T follicular helper cell (primary cell): Measurements from ENCODE around the gene ITPRIPL1.

ENCODE experiments used
- DNase-seq: peaks from one replicate; pipeline ENCODE4 v3.0.0-alpha.2; 2020; ENCODE audit warnings: low read depth

Gene ITPRIPL1

GRCh38 chr2:96323849-96324248 is 1.3 kb upstream of the ITPRIPL1 start:
- no peak for DNase-seq

- DNase-seq = no peak
Measured at GRCh38 chr2:96324721-96325040, 436 bp upstream of the ITPRIPL1 start.

DNA sequence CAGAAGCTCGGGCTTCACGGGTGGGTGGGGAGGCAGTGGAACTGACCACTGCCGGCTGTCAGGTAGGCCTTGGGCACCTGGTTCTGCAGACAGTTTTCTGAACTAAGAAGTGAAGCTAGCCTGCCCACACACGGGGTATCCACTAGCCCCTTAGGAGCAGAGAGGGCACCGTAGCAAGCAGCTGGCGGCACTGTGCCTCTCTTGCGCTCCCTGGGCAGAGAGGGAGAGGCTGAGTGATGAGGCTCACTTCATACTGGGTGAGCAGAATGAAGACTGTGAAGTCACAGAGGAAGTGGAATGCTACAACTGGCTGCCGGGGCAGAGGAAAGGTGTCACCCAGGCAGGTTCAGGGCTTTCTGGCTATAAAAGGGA is 753 bp downstream of the ITPRIPL1 start:
- peak; percentile 16 for DNase-seq

DNA sequence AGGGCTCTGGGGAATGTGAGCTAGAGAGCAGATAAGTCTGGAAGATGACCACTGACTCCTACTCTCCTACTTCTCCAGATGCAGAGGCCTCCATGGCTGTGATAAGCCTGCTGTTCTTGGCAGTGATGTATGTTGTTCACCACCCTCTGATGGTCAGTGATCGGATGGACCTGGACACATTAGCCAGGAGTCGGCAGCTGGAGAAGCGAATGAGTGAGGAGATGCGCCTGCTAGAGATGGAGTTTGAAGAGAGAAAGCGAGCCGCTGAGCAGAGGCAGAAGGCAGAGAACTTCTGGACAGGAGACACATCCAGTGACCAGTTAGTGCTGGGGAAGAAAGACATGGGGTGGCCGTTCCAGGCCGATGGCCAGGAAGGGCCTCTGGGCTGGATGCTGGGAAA is 1.4 kb downstream of the ITPRIPL1 start:
- DNase-seq = no peak

DNA sequence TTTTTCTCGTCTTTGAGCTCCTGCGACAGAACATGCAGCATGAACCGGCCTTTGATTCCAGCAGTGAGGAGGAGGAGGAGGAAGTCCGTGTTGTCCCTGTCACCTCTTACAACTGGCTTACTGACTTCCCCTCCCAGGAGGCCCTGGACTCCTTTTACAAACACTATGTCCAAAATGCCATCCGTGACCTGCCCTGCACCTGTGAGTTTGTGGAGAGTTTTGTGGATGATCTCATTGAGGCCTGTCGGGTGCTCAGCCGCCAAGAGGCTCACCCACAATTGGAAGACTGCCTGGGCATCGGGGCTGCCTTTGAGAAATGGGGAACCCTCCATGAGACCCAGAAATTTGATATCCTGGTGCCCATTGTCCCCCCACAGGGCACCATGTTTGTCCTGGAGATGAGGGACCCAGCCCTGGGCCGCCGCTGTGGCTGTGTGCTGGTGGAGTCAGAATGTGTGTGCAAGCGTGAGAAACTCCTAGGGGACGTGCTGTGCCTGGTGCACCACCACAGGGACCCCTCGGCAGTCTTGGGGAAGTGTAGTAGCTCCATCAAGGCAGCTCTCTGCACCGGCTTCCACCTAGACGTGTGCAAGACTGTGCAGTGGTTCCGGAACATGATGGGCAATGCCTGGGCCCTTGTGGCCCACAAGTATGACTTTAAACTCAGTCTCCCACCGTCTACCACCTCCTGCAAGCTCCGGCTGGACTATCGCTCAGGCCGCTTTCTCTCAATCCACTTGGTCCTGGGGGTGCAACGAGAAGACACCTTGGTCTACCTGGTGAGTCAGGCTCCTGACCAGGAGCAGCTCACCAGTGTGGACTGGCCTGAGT is 2.1 kb downstream of the ITPRIPL1 start:
- DNase-seq = no peak

DNA sequence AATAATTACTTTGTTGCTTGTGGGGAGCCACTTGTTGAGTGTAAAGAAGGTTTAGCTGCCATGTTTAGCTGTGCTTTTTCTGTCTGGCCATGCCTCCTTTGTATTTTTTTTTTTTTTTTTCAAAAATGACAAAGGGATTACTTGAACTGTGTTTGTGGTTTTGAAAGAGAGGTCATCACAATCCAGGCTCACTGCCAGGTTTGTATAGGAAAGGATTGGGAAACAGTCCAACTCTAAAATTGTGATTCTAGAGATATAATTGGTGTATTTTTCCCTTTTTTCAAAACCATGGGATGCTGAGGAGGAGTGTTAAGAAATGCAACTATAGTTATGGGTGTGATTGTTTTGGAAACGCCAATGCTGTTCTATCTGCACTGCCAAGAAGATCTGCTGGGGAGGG is 4.3 kb downstream of the ITPRIPL1 start:
- no peak for DNase-seq

GRCh38 chr2:96329874-96330273 is 4.8 kb downstream of the ITPRIPL1 start:
- DNase-seq = no peak

- DNase-seq = no peak
Measured at GRCh38 chr2:96330407-96330806, 5.3 kb downstream of the ITPRIPL1 start.

DNA sequence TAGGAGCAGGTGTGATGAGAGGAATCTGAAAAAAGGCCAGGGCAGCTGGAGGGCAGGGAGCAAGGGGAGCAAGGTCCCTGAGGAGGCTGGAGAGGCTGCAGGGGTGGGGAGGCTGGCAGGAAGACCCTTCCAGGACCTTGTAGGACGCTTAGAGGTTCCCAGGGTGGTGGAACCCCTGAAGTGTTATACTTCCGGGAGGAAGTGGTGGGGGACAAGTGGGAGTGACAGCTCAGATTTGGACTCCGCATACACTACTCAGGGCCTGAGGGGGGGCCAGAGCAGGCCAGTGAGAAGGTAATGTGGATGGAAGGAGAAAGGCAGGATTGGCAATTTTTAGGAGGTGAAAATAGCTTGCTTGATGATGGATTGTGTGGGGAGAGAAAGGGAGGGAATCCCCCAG is 8.6 kb downstream of the ITPRIPL1 start:
- DNase-seq = no peak

DNA sequence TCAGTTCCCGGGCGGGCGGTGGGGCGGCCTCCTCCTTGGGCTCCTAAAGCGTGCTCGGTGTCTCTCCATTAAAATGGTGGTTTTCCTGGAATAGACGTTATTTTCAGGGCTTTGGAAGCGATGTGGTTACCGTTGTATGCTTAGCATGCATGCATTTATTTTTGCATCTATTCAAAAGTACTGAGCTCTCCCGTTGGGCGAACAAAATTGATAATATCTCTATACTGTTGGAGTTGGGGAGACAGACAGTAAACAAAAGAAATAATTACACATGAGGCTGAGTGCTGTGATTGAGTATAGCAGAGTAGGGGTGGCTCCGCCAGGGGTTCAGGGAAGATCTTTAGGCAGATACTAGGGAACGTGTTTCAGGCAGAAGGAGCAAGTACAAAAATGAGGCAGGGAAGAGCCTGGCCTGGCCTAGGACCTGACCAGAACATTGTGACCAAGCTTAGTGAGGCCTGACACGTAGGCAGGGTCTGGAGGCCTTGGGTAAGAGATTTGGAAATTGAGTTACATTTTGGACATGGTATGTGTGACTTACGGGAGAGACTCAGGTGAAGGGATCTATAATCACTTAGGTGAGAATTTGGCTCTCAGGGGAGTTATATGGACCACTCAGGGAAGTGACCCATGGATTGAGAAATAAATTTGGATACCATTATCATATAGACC is 11.1 kb downstream of the ITPRIPL1 start:
- no peak for DNase-seq

DNA sequence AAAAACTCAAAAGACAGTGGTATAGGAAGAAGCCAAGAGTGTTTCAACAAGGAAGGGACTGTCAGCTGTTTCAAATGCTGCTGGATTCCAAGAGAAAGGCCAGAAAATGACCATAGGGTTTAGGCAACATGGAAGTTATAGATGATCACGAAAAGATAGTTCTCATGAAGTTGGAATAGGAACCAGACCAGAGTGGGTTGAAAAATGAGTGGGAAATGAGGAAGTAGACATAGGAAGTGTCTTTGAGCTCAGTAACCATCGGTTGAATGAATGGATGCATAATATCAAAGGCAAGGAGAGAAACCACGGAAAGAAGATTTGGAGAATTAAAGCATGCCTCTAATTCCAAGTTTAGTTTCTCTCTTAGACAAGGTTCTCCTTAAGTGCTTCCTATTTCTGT is 11.8 kb downstream of the ITPRIPL1 start:
- no peak for DNase-seq

- DNase-seq = no peak
Measured at GRCh38 chr2:96340493-96341414, 15.6 kb downstream of the ITPRIPL1 start.

DNA sequence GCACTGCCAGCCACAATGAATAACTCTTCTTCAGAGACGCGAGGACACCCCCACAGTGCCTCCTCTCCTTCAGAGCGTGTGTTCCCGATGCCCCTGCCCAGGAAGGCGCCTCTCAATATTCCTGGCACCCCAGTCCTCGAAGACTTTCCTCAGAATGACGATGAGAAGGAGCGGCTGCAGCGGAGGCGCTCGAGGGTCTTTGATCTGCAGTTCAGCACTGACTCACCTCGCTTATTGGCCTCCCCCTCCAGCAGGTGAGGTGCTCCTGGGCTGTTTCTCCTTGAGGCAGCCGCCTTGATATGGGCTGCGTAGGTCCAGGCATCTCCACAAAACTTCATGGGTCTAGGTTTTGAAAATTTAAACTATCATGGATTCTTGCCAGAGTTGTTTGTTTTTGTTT is 16.5 kb downstream of the ITPRIPL1 start:
- no peak for DNase-seq

DNA sequence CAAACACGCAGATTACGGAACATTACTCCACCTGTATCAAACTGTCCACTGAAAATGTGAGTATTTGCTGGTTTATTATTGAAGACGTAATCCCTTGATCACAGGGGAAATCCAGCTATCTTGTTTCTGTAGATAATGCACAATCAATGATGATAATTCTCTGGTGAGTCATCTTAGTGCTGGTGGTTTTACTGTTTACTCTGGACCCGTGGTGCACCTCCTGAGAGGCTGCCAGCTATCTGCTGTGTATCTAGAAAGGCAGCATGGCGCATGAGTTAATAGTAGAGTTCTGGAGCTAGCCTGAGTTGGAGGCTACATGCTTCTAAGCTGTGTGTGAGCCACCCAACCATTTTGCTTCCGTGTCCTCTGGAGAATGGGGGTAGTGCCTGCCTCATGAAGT is 17.0 kb downstream of the ITPRIPL1 start:
- DNase-seq = no peak

DNA sequence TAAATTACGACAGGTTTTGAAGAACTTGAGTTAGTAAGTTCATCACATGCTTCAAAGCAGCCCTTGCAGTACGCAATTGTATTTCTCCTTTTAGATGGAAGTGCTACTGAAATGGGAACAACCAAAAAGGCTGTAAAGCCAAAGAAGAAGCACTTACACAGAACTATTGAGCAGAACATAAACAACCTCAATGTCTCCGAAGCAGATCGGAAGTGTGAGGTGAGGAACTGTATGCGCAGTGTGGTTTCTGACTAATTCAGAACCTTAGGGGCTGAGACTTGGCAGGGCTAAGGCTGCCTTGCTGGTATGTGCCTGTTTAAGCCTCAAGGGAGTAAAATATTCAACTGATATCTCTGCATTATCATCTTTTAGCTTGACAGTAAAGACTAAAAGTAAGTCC is 18.9 kb downstream of the ITPRIPL1 start:
- peak; percentile 19 for DNase-seq

DNA sequence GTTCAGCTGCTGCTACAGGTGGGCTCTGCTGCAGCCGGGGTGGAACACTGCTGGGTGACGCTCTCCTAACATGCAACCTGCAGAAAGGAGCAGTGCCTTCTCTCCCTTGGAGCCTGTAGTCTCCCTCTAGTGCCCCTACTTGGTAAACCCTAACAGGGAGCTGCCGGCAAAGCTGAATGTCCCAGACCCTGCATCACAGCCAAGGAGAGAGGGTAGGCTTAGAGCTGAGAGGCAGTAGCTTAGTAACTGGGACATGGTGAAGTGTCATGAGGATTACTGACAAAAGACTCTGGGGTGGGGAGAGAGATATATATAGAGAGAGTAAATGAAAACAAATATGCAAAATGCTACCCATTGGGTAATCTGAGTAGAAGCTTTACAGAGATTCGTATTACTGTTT is 20.3 kb downstream of the ITPRIPL1 start:
- DNase-seq = no peak

- DNase-seq = no peak
Measured at GRCh38 chr2:96345868-96346462, 20.8 kb downstream of the ITPRIPL1 start.

DNA sequence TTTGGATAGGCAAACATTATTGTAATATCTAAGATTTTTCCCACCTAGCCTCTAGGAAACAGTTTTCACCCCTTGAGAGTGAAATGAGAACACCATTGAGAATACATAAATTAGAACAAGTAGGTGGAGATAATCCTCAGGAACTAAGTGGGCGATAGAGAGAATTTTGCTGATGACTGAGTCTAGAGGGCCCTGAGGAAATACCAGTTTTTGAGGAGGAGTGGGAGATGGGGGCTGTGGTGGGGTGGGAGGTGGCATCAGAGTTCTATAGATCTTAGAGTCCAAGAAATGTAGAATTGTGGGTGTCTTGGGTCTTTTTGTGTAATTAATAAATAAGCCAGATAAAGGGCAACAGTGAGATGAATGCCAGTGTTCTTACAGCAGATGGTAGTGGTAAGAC is 22.3 kb downstream of the ITPRIPL1 start:
- no peak for DNase-seq

GRCh38 chr2:96353032-96353561 is 28.0 kb downstream of the ITPRIPL1 start:
- no peak for DNase-seq

DNA sequence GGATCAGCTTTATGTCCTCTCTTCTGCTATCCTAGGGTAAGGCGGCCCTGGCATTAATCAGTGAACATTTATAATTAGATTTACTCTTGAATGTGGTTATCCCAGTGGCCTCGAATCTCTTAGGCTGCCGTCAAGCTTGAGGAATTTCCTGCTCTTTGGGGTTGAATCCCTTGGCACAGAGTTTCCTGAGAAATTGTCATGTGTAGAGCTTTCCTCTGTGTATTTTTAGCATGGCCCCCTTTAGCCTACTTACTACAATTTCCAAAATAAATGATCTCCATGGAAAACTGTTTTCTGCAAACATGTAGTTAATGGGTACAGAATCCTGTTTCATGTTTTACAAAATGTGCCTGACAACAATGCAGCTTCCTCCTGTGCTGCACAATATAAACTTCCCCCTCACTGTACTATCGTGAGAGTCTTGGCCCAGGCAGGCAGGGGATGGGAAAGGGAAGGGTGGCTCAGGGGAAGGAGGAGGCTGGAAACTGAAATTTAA is 28.5 kb downstream of the ITPRIPL1 start:
- DNase-seq = no peak

GRCh38 chr2:96354492-96354891 is 29.4 kb downstream of the ITPRIPL1 start:
- DNase-seq = no peak

DNA sequence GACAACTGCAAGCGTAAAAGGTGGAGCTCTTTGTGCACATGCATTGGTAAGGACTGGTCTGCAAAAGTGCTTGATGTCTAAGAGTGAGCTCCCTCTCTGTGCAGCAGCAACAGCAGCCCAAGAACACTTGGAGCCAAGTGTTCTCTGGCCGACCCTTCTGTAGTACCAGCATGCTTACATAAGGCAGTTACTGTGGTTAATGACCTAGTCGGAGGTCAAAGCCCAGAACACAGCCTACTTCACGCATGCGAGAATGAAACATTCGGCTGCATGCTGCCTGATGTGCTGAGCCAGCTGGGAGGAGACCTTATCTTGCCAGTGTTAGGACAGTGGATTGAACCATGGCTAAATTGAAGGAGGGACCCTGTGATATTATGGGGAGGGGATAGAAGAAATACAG is 31.8 kb downstream of the ITPRIPL1 start:
- no peak for DNase-seq
